Iris pigment epithelial cell (primary cell): ENCODE results near the gene NAA30.
"Not testable (repeated sequence)": the region's sequence is repeated elsewhere in the genome, so short reads cannot be mapped to it uniquely, and the experiment has no call there.

Source experiments
- DNase-seq: peaks from one replicate; pipeline ENCODE4 v3.0.0-alpha.2; 2011; ENCODE audit warnings: low read depth

NAA30 gene

GRCh38 chr14:57390037-57390805 is at the start of gene NAA30:
Gene NAA30 (plus strand): TSS chr14:57390586. CDS start chr14:57390958, 372 bp downstream.
- DNase-seq = peak; percentile 93

GRCh38 chr14:57343545-57344297 is 46.7 kb upstream of the NAA30 start:
- DNase-seq = not testable (repeated sequence)

- no peak for DNase-seq
Measured at GRCh38 chr14:57345106-57345505, 45.3 kb upstream of the NAA30 start.

- DNase-seq = no peak
Measured at GRCh38 chr14:57346741-57347140, 43.6 kb upstream of the NAA30 start.

DNA sequence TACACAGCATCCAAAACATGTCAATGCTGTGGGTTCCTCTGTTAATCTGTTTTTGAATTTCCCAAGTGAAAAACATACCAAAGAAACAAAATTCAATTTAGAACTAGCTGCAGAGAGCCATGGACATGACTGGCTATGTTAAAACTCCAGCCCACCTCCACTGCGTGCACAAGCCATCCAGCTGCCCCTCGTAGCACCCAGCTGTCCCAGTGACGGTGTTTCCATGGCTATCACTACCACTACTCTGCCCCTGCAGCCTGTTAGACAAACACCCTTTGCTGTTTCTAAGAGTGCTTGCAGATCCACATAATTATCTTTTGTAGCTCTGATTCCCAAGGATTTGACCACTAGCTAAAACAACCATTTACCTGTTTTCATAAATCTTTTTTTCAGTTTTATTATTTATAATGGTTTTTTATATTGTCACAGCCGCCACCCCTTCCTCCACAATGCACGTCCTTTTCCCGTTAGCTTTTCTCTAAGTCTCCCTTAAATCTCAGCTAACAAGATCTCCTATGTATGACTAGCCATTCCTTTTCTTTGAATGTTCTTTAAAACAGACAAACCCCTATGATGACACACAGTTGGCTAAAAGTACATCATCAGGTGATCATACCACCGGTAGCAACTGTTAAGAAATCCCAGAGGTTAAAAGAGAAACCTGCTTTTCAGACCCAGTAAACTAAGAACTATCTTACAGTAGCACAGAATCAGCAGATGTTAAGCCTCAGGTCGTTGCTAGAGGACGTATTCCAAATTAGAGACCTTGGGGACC is 37.8 kb upstream of the NAA30 start:
- DNase-seq = no peak

DNA sequence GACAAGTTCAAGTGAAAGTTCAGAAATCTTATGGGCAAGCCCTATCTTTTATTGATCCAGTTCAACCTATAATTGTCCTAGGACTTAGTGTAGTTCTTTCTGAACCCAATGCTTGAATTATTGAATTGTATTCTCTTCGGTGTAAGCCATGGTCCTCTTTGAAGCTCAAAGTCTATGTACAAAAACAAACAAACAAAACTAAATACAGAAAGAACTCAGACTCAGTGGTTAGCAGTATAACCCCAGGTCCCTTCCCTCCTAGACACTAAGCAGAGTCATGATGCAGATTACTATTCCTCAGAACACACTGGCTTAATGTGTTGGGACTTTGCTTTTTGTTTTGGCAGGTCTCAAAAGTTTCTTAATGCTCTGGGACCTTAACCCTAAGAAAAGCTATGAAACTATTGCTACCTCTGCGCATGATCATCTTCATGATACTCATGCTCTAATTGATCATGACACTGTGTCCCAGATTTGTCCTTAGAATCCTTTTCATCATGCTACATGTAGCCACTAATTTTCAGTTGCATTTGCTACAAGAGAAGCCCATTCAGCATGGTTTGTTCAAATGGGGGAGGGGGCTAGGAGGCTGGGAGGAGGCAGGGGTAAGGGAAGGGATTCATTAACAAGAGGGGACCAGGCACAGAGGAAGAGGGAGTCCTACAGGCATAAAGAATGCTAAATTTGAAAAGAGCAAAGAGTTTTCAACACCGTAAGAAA is 35.1 kb upstream of the NAA30 start:
- DNase-seq = no peak

GRCh38 chr14:57362361-57362760 is 28.0 kb upstream of the NAA30 start:
- peak; percentile 5 for DNase-seq

- no peak for DNase-seq
Measured at GRCh38 chr14:57364659-57365450, 25.5 kb upstream of the NAA30 start.

- DNase-seq = not testable (repeated sequence)
Measured at GRCh38 chr14:57370187-57370586, 20.2 kb upstream of the NAA30 start.

- no peak for DNase-seq
Measured at GRCh38 chr14:57371013-57371412, 19.4 kb upstream of the NAA30 start.

- no peak for DNase-seq
Measured at GRCh38 chr14:57375156-57375555, 15.2 kb upstream of the NAA30 start.

- DNase-seq = no peak
Measured at GRCh38 chr14:57378661-57379060, 11.7 kb upstream of the NAA30 start.

GRCh38 chr14:57380935-57381334 is 9.5 kb upstream of the NAA30 start:
- DNase-seq = no peak

DNA sequence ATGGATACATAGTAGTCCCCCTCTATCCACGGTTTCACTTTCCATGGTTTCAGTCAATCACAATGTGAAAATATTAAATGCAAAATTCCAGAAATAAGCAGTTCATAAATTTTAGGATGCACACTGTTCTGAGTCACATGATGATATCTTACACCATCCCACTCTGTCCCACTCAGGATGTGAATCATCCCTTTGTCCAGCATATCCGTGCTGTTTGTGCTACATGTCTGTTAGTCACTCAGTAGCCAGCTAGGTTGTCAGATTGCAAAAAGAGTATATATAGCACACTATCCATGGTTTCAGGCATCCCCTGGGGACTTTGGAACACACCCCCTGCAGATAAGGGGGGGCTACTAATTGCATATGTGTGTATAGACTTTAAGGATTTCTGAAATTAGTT is 8.1 kb upstream of the NAA30 start:
- DNase-seq = peak; percentile 93

DNA sequence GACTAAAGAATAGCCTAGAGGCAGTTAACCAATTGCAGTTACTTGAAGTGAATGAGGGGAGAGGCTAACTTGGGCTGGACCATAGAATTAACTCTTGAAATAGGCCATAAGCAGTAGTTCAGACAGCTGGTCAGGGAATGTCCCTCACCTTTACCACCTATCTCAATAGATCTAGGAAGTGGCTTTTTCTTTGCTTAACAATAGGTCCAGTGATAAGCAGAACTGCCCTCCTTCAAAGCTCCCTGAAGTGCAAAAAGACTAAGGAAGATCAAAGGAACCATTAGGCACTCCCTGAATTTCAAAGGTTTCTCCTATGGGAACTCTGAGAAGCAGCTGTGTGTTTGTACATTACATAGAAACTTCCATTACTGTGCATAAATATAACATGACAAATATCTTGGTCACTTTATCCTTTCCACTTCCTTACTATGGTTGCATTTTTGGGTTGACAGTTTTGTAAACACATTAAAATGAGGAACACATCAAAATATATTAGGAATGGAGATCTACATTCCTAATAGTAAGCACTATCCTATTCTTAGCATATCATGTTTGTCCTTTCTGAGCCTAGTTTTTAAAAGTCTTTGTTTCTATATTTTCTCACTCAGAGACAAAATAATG is 7.2 kb upstream of the NAA30 start:
- no peak for DNase-seq

- no peak for DNase-seq
Measured at GRCh38 chr14:57388067-57388466, 2.3 kb upstream of the NAA30 start.

DNA sequence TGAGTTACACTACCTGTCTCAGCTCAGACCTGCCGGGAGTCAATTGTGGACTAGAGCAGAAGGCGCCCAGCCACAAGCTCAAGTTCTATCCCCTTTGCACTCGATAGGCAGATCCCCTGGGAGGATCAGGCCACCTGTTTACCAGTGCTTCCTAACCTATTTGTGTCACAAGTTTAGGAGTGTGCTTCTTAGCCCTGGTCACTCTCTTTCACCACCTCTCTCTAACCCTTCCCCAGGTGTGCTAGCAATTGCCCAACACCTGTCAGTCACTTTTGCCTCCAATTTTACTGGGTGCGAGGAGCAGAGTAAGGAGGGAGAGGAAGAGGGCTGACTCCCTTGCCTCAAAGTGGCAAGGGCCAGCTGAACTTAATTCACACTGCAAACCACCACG is 745 bp upstream of the NAA30 start:
- DNase-seq = no peak

GRCh38 chr14:57390806-57391516 is 575 bp downstream of the NAA30 start:
- peak; percentile 30 for DNase-seq

- DNase-seq = no peak
Measured at GRCh38 chr14:57391517-57392195, 1.3 kb downstream of the NAA30 start.
